Effector CD4-positive, alpha-beta T cell (primary cell): ENCODE data around the gene BEGAIN.
A peak's percentile ranks its signal among the peaks of the same experiment; 100 is the strongest.

Experiments
- DNase-seq: peaks from one replicate; pipeline ENCODE4 v3.0.0-alpha.2; 2020
- total RNA-seq: gene quantifications from one replicate; lab custom pipeline; 2026; lab: John Stamatoyannopoulos, UW

Gene BEGAIN, protein sequence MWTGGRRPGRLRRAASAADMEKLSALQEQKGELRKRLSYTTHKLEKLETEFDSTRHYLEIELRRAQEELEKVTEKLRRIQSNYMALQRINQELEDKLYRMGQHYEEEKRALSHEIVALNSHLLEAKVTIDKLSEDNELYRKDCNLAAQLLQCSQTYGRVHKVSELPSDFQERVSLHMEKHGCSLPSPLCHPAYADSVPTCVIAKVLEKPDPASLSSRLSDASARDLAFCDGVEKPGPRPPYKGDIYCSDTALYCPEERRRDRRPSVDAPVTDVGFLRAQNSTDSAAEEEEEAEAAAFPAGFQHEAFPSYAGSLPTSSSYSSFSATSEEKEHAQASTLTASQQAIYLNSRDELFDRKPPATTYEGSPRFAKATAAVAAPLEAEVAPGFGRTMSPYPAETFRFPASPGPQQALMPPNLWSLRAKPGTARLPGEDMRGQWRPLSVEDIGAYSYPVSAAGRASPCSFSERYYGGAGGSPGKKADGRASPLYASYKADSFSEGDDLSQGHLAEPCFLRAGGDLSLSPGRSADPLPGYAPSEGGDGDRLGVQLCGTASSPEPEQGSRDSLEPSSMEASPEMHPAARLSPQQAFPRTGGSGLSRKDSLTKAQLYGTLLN
- 4.9 reads per million, percentile 19 among the genes with 10 or more reads in this experiment for total RNA-seq

- DNase-seq: no peak
Measured at GRCh38 chr14:100587086-100587762, at the start of gene BEGAIN. BEGAIN (minus strand) TSS chr14:100587417; CDS start chr14:100587290, 127 bp downstream.

GRCh38 chr14:100636559-100636958, 49.3 kb upstream of the BEGAIN start:
- no peak for DNase-seq

- no peak for DNase-seq
Measured at GRCh38 chr14:100634026-100634425, 46.8 kb upstream of the BEGAIN start.

DNA sequence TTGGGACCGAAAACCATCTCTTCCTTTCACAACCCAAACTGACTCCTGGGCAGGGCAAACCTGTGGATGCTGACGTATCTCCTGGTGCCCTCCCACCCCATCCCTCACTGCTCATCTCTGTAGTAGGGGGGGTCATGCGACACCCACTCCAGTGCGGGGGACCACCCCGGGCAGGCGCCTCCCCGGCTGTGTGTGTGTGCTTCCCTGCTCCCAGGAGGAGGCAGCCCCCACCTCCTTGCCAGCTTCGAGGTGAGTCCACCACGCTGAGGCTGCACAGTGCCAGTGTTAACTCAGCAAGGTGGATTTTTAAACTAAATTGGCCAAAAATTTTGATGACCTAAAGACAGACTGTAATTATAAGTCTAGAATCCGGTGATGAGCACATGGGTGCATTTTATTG, 46.2 kb upstream of the BEGAIN start:
- no peak for DNase-seq

GRCh38 chr14:100629696-100630095, 42.5 kb upstream of the BEGAIN start:
- no peak for DNase-seq

DNA sequence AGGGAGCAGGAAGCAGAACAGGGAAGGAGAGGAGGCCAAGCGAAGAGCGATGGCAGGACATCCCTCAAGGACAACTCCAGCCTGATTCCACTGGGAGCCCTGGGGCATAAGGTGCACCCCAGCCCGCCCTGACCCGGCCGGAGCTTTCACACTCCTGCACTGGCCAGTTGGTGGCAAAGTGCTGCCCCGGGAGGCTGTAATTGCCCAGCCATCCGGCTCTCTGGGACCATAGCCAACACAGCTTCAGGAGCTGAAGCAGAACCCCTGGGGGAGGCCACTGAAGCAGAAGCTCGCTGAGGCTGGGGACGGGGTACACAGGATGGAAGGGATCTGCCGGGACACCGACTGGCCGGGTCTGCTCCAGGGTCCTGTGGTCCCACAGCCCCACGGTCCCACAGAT, 41.9 kb upstream of the BEGAIN start:
- no peak for DNase-seq

GRCh38 chr14:100628225-100628624, 41.0 kb upstream of the BEGAIN start:
- DNase-seq: no peak

- no peak for DNase-seq
Measured at GRCh38 chr14:100626614-100627013, 39.4 kb upstream of the BEGAIN start.

- DNase-seq: no peak
Measured at GRCh38 chr14:100623961-100624360, 36.7 kb upstream of the BEGAIN start.

GRCh38 chr14:100623557-100623956, 36.3 kb upstream of the BEGAIN start:
- DNase-seq: no peak

- no peak for DNase-seq
Measured at GRCh38 chr14:100622708-100623485, 35.7 kb upstream of the BEGAIN start.

- DNase-seq: no peak
Measured at GRCh38 chr14:100622224-100622623, 35.0 kb upstream of the BEGAIN start.

- no peak for DNase-seq
Measured at GRCh38 chr14:100621806-100622205, 34.6 kb upstream of the BEGAIN start.

DNA sequence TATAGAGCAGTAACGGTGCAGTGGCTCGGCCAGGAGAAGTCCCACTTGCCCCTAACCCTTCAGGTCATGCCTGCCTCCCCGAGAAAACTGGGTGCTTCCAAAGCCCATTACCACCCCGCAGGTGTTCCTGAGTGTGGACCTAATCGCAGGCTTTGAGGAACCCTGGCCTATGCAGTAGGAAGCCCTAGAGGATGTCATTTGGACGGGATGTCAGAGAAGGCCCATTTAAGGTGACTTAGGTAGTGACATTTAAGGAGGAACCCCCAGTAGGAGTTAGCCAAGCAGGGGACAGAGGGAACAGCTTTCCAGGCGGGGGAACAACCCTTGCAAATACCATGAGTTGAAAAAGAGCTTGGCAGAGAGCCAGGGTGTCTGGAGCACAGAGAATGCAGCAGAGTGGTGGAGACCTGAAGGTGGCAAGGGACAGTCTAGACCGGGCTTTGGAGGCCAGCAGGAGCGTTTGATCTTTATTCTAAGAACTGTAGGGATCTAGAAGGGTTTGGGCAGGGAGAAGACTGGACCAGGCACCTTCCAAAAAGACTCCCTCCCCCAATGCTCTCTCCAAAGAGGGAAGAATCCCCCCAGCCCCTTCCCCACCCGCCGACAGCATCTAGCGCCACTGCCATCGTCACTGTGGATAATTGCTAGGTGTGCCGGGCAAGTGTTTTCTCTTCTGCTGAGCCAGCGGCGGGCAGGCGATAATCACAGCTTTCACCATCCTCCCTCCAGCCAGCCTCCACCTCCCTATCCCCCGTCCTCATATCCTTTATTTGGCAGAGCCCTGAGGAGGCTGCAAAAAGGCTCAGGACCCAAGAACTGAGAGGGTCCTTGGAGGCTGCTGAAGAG, 33.3 kb upstream of the BEGAIN start:
- DNase-seq: no peak

DNA sequence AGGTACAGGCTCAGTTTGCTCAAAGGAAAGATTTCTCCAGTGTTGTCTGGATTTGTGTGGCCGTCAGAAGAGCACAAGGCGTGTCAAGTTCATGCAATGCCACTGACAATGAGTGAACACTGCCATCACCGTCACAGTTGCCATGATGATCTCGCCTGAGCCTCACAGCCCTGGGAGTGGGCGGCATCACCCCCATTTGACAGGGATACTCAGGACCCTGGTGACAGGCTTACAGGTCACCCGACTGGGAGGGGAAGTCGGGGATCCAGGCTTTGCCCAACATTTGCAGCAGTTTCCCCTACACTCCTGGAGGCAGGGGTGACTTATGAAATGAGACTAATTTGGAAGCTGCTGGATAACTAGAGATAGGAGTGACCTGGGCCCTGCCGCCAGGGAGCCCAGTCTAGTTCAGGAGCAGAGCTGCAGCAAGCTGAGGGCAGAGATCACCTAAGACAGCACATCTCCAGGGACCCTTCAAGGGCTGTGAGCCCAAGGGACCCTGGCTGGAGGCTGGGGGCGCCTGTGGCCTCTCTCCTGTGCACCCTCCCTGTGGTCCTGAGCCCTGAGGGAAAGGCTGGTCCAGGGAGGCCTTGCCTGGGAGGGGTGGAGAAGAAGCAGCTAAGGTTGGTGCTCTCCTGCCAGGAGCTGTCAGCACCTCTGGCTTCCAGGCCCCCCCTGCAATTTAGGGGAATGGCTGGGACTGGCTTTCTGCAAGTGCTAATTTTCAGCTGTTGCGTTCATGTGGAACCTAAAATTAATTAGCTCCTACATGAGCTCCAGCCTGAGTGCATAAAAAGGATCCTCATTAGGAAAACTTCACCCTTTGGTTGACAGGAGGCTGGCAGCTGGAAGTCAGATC, 32.4 kb upstream of the BEGAIN start:
- no peak for DNase-seq

DNA sequence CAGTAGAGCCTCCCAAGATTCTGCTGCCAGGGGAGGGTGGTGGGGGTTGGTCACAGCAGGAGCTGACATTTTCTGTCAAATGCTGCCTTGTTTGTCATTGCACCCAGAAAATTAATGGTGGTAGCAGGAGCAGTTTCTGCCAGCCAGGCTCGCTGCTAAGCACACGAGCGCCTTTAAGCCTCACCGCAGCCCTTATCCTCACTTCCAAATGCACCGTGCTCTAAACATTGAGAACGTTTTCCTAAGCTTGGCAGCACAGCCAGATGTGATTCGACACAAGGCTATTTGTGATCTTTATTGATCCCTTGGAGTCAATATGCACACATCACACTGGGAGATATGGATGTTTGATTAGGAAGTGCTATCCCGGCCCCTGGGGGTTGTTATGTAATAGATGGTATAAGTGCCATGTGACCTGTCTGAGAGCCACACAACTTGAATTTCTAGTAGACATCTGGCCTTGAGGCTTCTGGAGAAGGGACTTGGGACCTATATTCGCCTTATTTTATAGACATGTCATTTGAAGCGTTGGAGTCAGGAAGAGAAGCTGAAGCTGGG, 31.6 kb upstream of the BEGAIN start:
- DNase-seq: no peak

DNA sequence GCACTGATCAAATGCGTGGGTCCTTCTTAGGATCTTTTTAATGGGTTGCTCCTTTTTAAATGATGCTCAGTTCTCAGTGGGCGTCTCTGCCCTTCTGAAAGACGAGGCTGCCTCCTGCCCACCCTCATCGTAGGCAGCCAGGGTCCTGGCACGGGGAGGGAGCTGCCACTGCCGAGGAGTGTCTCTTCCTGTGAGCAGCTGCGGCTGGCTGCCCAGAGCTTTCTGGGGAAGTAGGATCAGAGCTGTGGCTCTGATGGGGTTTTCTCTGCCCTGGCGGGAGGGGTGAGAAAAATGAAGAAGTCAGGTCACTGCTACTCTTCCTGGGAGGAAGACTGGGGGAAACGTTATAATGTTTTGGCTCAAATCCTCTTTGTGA, 31.1 kb upstream of the BEGAIN start:
- DNase-seq: no peak

- DNase-seq: no peak
Measured at GRCh38 chr14:100617410-100618317, 30.4 kb upstream of the BEGAIN start.

- DNase-seq: no peak
Measured at GRCh38 chr14:100616854-100617409, 29.7 kb upstream of the BEGAIN start.
